ENCODE data around the gene UPK1B. TPM values are rescaled to one million over a fixed set of nuclear protein-coding genes. Genes with fewer than 3 reads are reported as not detected.
"Not testable (repeated sequence)": the region's sequence is repeated elsewhere in the genome, so short reads cannot be mapped to it uniquely, and the experiment has no call there.

Gene UPK1B
- total RNA-seq: 1 to 10 TPM in 2 of 4 donors, not detected in 2; 2.1 to 2.2 TPM

DNA sequence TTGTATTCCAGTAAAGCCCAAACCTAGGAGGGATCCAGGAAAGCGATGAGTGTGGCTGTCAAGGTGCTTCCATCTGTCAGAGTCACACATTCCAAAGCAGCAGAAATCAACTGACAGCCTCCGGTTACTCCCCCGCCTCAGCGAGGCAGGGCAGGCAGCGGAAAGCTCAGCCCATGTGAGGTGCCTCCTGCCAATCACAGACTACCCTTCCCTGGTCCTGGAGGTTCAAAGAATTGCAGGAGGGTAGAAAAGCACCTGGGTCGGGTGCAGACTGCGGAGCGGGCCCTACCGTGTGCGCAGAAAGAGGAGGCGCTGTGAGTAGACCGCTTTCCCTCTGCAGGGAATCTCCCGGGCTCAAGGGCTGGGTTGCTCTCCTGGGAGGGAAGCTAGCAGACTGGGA, at the start of gene UPK1B:
TSS of gene UPK1B (plus strand) at position 274 of the 400 bp plus-strand sequence. CDS start 13,144 bp downstream, outside the sequence.
- DNase-seq (ENCODE audit: low spot score in 2 of 2): no peak
- H3K4me1 ChIP-seq: no peaks in the 10 kb centered on the region
- H3K27me3 ChIP-seq: no peaks in the 10 kb centered on the region
- no peak within 1 kb of the TSS for H3K4me3 ChIP-seq
- H3K36me3 ChIP-seq: no peaks in the 10 kb centered on the region
- WGBS: 42% methylated on average over 13 of the region's 13 CpGs
- TF ChIP-seq EP300 (IDR thresholded peaks at IDR 0.05) (no peak), POLR2AphosphoS5 (IDR thresholded peaks at IDR 0.05) (no peak), POLR2A (IDR thresholded peaks at IDR 0.05) (no peak)
- TF ChIP-seq, protein P1, sequence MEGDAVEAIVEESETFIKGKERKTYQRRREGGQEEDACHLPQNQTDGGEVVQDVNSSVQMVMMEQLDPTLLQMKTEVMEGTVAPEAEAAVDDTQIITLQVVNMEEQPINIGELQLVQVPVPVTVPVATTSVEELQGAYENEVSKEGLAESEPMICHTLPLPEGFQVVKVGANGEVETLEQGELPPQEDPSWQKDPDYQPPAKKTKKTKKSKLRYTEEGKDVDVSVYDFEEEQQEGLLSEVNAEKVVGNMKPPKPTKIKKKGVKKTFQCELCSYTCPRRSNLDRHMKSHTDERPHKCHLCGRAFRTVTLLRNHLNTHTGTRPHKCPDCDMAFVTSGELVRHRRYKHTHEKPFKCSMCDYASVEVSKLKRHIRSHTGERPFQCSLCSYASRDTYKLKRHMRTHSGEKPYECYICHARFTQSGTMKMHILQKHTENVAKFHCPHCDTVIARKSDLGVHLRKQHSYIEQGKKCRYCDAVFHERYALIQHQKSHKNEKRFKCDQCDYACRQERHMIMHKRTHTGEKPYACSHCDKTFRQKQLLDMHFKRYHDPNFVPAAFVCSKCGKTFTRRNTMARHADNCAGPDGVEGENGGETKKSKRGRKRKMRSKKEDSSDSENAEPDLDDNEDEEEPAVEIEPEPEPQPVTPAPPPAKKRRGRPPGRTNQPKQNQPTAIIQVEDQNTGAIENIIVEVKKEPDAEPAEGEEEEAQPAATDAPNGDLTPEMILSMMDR (IDR thresholded peaks at IDR 0.05): no peak
- H3K9me3 ChIP-seq: no peaks in the 10 kb centered on the region
- no peak within 1 kb of the TSS for H3K27ac ChIP-seq

DNA sequence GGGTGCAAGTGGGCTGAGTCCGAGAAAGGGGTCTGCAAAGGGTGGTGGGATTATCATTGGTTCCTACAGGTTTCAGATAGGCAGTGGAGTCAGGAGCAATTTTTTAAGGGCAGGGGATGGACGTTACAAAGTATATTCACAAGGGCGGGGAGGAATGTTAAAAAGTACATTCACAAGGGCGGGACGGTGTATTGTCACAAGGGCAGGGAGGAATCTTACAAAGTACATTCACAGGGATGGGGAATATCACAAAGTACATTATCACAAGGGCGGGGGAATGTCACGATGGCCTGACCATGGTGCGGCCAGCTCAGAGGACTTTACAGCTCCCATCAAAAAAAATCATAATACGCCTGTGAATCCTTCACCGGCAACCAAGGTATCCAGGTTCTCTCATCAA, 48.1 kb upstream of the UPK1B start:
- no peak overlapping the region for H3K27ac ChIP-seq
- H3K36me3 ChIP-seq: no peaks in the 10 kb centered on the region
- no peaks in the 10 kb centered on the region for H3K9me3 ChIP-seq
- DNase-seq (ENCODE audit: low spot score in 2 of 2): no peak
- H3K27me3 ChIP-seq: no peaks in the 10 kb centered on the region
- H3K4me1 ChIP-seq: no peaks in the 10 kb centered on the region
- 85% methylated on average over 10 of the region's 10 CpGs for WGBS
- H3K4me3 ChIP-seq: no peak overlapping the region
- TF ChIP-seq POLR2A (IDR thresholded peaks at IDR 0.05): no peak
- no peak for TF ChIP-seq EP300 (IDR thresholded peaks at IDR 0.05)
- TF ChIP-seq, protein P1 (IDR thresholded peaks at IDR 0.05): no peak
- no peak for TF ChIP-seq POLR2AphosphoS5 (IDR thresholded peaks at IDR 0.05)

DNA sequence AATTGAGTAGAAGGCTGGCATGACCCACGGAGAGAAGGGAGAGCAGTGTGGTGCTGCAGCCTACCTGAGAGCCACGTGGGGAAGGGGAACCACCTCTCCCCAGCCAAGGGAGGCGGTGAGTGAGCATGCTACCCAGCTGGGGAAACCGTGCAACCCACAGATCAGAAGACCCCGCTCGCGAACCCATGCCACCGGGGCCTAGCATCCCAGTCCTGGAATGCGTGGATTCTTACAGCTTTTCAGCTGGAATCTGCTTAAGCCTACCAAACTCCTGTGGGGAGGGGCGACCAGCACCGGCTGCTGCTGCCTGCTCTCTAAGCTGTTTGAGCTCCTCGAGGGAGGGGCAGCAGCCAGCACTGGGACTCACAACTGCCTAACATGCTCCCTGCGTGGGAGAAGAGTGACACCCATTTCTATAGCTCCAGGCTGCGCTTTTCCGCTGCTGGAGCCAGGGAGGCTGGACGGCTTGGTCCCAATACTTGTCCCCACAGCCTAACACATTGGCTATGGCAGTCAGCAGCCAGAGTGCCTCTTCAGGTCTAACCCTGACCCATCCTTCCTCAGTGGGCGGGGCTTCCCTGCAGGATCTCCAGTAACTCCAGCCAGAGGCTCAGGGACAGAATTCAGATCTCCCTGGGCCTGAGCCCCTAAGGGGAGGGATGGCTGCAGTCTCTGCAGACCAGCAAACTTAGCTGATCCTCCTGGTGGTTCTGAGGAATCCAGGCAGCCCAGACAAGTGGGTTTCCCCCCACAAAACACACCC, 47.5 kb upstream of the UPK1B start:
- Histone ChIP-seq H3K27me3 (no peaks in the 10 kb centered on the region), H3K9me3 (no peaks in the 10 kb centered on the region), H3K36me3 (no peaks in the 10 kb centered on the region), H3K4me1 (no peaks in the 10 kb centered on the region), H3K27ac (no peak overlapping the region), H3K4me3 (no peak overlapping the region)
- no peak for DNase-seq (ENCODE audit: low spot score in 2 of 2)
- TF ChIP-seq POLR2AphosphoS5 (IDR thresholded peaks at IDR 0.05): no peak
- no peak for TF ChIP-seq EP300 (IDR thresholded peaks at IDR 0.05)
- no peak for TF ChIP-seq POLR2A (IDR thresholded peaks at IDR 0.05)
- TF ChIP-seq, protein P1 (IDR thresholded peaks at IDR 0.05): no peak
- 55% methylated on average over 4 of the region's 17 CpGs for WGBS

DNA sequence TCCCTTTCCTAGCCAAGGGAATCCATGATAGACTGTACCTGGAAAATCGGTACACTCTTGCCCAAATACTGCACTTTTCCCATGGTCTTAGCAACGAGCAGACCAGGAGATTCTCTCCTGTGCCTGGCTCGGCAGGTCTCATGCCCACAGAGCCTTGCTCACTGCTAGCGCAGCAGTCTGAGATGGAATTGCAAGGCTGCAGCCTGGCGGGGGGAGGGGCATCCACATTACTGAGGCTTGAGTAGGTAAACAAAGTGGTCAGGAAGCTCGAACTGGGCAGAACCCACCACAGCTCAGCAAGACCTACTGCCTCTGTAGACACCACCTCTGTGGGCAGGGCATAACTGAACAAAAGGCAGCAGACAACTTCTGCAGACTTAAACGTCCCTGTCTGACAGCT, 43.1 kb upstream of the UPK1B start:
- not testable (repeated sequence) for H3K27ac ChIP-seq; H3K9me3 ChIP-seq; DNase-seq (ENCODE audit: low spot score in 2 of 2); H3K36me3 ChIP-seq; H3K4me3 ChIP-seq; H3K4me1 ChIP-seq; H3K27me3 ChIP-seq
- WGBS: 37% methylated on average over 7 of the region's 7 CpGs

DNA sequence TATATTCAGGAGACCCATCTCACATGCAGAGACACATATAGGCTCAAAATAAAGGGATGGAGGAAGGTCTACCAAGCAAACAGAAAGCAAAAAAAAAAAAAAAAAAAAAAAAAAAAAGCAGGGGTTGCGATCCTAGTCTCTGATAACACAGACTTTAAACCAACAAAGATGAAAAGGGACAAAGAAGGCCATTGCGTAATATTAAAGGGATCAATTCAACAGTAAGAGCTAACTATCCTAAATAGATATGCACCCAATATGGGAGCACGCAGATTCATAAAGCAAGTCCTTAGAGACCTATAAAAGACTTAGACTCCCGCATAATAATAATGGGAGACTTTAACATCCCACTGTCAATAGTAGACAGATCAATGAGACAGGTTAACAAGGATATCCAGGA, 41.1 kb upstream of the UPK1B start:
- H3K4me3 ChIP-seq; H3K27ac ChIP-seq; H3K4me1 ChIP-seq; H3K9me3 ChIP-seq; DNase-seq (ENCODE audit: low spot score in 2 of 2); H3K27me3 ChIP-seq; H3K36me3 ChIP-seq: not testable (repeated sequence)
- 97% methylated on average over 4 of the region's 4 CpGs for WGBS

DNA sequence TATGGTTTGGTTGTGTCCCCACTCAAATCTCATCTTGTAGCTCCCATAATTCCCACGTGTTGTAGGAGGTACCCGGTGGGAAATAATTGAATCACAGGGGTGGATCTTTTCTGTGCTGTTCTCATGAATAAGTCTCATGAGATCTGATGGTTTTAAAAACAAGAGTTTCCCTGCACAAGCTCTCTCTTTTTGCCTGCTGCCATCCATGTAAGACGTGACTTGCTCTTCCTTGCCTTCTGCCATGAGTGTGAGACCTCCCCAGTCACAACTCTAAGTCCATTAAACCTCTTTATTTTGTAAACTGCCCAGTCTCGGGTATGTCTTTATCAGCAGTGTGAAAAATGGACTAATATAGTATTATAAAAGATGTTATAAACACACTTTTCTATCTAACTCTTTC, 34.0 kb upstream of the UPK1B start:
- H3K27me3 ChIP-seq; DNase-seq (ENCODE audit: low spot score in 2 of 2); H3K27ac ChIP-seq; H3K4me3 ChIP-seq; H3K9me3 ChIP-seq; H3K36me3 ChIP-seq; H3K4me1 ChIP-seq: not testable (repeated sequence)
- 78% methylated on average over 4 of the region's 4 CpGs for WGBS

DNA sequence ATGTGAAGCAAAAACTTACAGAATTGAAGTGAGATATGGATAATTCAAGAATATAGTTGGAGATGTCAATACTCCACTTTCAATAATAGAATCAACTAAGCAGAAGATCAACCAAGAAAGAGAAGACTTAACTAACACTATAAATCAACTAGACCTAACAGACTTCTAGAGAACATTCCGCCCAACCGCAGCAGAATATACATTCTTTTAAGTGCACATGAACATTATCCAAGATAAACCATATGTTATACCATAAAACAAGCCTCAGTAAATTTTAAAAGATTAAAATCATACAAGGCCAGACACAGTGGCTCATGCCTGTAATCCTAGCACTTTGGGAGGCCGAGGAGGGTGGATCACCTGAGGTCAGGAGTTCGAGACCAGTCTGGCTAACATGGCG, 32.9 kb upstream of the UPK1B start:
- no peaks in the 10 kb centered on the region for H3K36me3 ChIP-seq
- no peak overlapping the region for H3K4me3 ChIP-seq
- TF ChIP-seq, protein P1 (IDR thresholded peaks at IDR 0.05): no peak
- TF ChIP-seq POLR2AphosphoS5 (IDR thresholded peaks at IDR 0.05): no peak
- TF ChIP-seq EP300 (IDR thresholded peaks at IDR 0.05): no peak
- no peak for TF ChIP-seq POLR2A (IDR thresholded peaks at IDR 0.05)
- DNase-seq (ENCODE audit: low spot score in 2 of 2): no peak
- no peaks in the 10 kb centered on the region for H3K9me3 ChIP-seq
- no peaks in the 10 kb centered on the region for H3K27me3 ChIP-seq
- WGBS: 82% methylated on average over 5 of the region's 5 CpGs
- H3K27ac ChIP-seq: no peak overlapping the region
- H3K4me1 ChIP-seq: peaks cover 2% of the 10 kb centered on the region

All from suprapubic skin (tissue), 4 donors.